Uterus (tissue), 2 donors: ENCODE results near the gene LDAH.

ENCODE experiments used
- CTCF ChIP-seq, 4 experiments: fragments of 200-600 bp in 2 of 4; fragments of 450-650 bp in 2 of 4; sonication (generic) in 2 of 4; IDR thresholded peaks; one replicate each; pipeline ENCODE4 v1.5.1; 2016 to 2019; ENCODE audit warnings: antibody characterized with exemption in 4 of 4, mild to moderate bottlenecking in 2 of 4, moderate library complexity in 1 of 4
- POLR2A ChIP-seq, 2 donors: fragments of 450-650 bp; IDR thresholded peaks; one replicate each; pipeline ENCODE4 v1.6.1; 2016; ENCODE audit warnings: antibody characterized with exemption in 2 of 2, mild to moderate bottlenecking in 1 of 2, moderate library complexity in 1 of 2

GRCh38 chr2:20635113-20635510, 187.8 kb downstream of the LDAH start:
- TF ChIP-seq CTCF (IDR thresholded peaks at IDR 0.05) (no peak), POLR2A (IDR thresholded peaks at IDR 0.05) (no peak)
